Liver (tissue), 9 donors: ENCODE data around the gene MYBPC1. TPM values are rescaled to one million over a fixed set of nuclear protein-coding genes. Genes with fewer than 3 reads are reported as not detected.

Experiments
- DNase-seq: peaks from one replicate; pipeline ENCODE4 v3.0.0-alpha.2; 2017; ENCODE audit warnings: low spot score
- H3K27ac ChIP-seq, 2 donors: one replicate each; pipeline ENCODE4 v1.7.0; 2013; ENCODE audit warnings: inconsistent platforms in 2 of 2, low read length in 2 of 2, control low read depth in 1 of 2, low read depth in 1 of 2, mild to moderate bottlenecking in 1 of 2
- H3K27me3 ChIP-seq, 4 donors: one replicate each; pipeline versions ENCODE4 v1.6.1 to v1.7.0; 2013; ENCODE audit warnings: low read length in 3 of 4, inconsistent platforms in 1 of 4, mild to moderate bottlenecking in 1 of 4, moderate library complexity in 1 of 4; ENCODE audit not compliant: control insufficient read depth in 4 of 4, insufficient read depth in 4 of 4
- H3K36me3 ChIP-seq, 4 donors: one replicate each; pipeline versions ENCODE4 v1.6.1 to v1.7.0; 2013; ENCODE audit warnings: low read length in 3 of 4, mild to moderate bottlenecking in 3 of 4, low read depth in 1 of 4, moderate library complexity in 1 of 4; ENCODE audit not compliant: control insufficient read depth in 4 of 4, insufficient read depth in 3 of 4
- H3K4me1 ChIP-seq, 4 donors: one replicate each; pipeline versions ENCODE4 v1.6.1 to v1.7.0; 2013; ENCODE audit warnings: low read length in 3 of 4, mild to moderate bottlenecking in 3 of 4, moderate library complexity in 1 of 4; ENCODE audit not compliant: control insufficient read depth in 4 of 4, insufficient read depth in 4 of 4
- H3K4me3 ChIP-seq, 3 donors: one replicate each; pipeline versions ENCODE4 v1.6.1 to v1.7.0; 2013; ENCODE audit warnings: low read length in 3 of 3, control low read depth in 1 of 3, low read depth in 1 of 3, mild to moderate bottlenecking in 1 of 3
- H3K9ac ChIP-seq, 2 donors: one replicate each; pipeline ENCODE4 v1.7.0; 2013; ENCODE audit warnings: low read length in 2 of 2, mild to moderate bottlenecking in 2 of 2, moderate library complexity in 2 of 2, control low read depth in 1 of 2, low read depth in 1 of 2
- H3K9me3 ChIP-seq, 4 donors: one replicate each; pipeline versions ENCODE4 v1.6.1 to v1.7.0; 2013; ENCODE audit warnings: low read length in 3 of 4; ENCODE audit not compliant: control insufficient read depth in 4 of 4
- ATF3 ChIP-seq: IDR thresholded peaks from 2 replicates; pipeline ENCODE4 v1.6.1; 2016; ENCODE audit warnings: antibody characterized with exemption
- EGR1 ChIP-seq, 2 donors: IDR thresholded peaks; 2 replicates each; pipeline ENCODE4 v1.6.1; 2016 to 2018; ENCODE audit warnings: antibody characterized with exemption in 2 of 2, low read depth in 2 of 2
- HNF4A ChIP-seq, 2 donors: conservative IDR thresholded peaks; 2 replicates each; pipeline ENCODE4 v1.6.1; 2016; ENCODE audit warnings: antibody characterized with exemption in 2 of 2, mild to moderate bottlenecking in 2 of 2
- HNF4G ChIP-seq: IDR thresholded peaks from 2 replicates; pipeline ENCODE4 v1.6.1; 2016; ENCODE audit warnings: antibody characterized with exemption
- JUND ChIP-seq, 2 donors: IDR thresholded peaks; 2 replicates each; pipeline ENCODE4 v1.6.1; 2016; ENCODE audit warnings: antibody characterized with exemption in 2 of 2
- MAX ChIP-seq: IDR thresholded peaks from 2 replicates; pipeline ENCODE4 v1.6.1; 2016; ENCODE audit warnings: antibody characterized with exemption
- NR2F2 ChIP-seq: IDR thresholded peaks from 2 replicates; pipeline ENCODE4 v1.6.1; 2016; ENCODE audit warnings: antibody characterized with exemption
- RAD21 ChIP-seq, 2 donors: IDR thresholded peaks; 2 replicates each; pipeline ENCODE4 v1.6.1; 2016; ENCODE audit warnings: antibody characterized with exemption in 2 of 2, mild to moderate bottlenecking in 2 of 2
- RXRA ChIP-seq, 2 donors: IDR thresholded peaks; 2 replicates each; pipeline ENCODE4 v1.6.1; 2017 to 2018; ENCODE audit warnings: antibody characterized with exemption in 2 of 2, mild to moderate bottlenecking in 1 of 2
- TAF1 ChIP-seq: conservative IDR thresholded peaks from 2 replicates; pipeline ENCODE4 v1.6.1; 2016; ENCODE audit warnings: antibody characterized with exemption, mild to moderate bottlenecking
- YY1 ChIP-seq: IDR thresholded peaks from 2 replicates; pipeline ENCODE4 v1.6.1; 2016; ENCODE audit warnings: antibody characterized with exemption, mild to moderate bottlenecking
- ZBTB33 ChIP-seq: IDR thresholded peaks from 2 replicates; pipeline ENCODE4 v1.6.1; 2016; ENCODE audit warnings: antibody characterized with exemption
- WGBS: extraction: QIAGEN DNeasy Blood & Tissue Kit; methylation state at CpG from one replicate; pipeline ENCODE4 v1.1.7; 2013; 5-methylcytosine and 5-hydroxymethylcytosine counted together
- polyA plus RNA-seq, 2 donors: library from polyadenylated mRNA; stranded (reverse) in 1 of 2; unstranded in 1 of 2; fragments of 200-250 nt in 1 of 2; fragments of >200 nt in 1 of 2; fragmentation: Nextera tagmentation in 1 of 2; extraction: Ambion mirVana in 1 of 2; gene quantifications; one replicate each; pipeline versions ENCODE4 v1.2.1 to v1.2.3, GENCODE V29; 2013 to 2015
- total RNA-seq, 2 donors: library from RNA; depleted of rRNA; stranded (reverse); fragments of >200 nt; gene quantifications; one replicate each; pipeline ENCODE4 v1.2.3, GENCODE V29; 2014
- donor health status: healthy.
- donor health status: healthy.
- donor health status: healthy.
- donor health status: healthy.
- donor health status: healthy.

MYBPC1 gene
- total and polyA plus RNA-seq, 4 donors, result under 0.01 TPM; not detected in 3

- TF ChIP-seq ATF3 (no peak), YY1 (no peak), MAX (no peak), HNF4A (conservative IDR thresholded peaks at IDR 0.05) (no peak), RXRA (IDR thresholded peaks at IDR 0.05) (no peak), HNF4G (no peak), NR2F2 (no peak)
These were observed 68.5 kb downstream of the MYBPC1 start (continued) for GRCh38 chr12:101663298-101663697.

GRCh38 chr12:101664992-101665391 lies 70.2 kb downstream of the MYBPC1 start:
- Histone ChIP-seq H3K36me3 (no peaks in the 10 kb centered on the region), H3K27me3 (no peaks in the 10 kb centered on the region), H3K9ac (no peak overlapping the region), H3K27ac (no peak overlapping the region), H3K4me1 (peaks cover 0 to under 1% (median 0%) of the 10 kb centered on the region in 4 donors), H3K9me3 (no peaks in the 10 kb centered on the region), H3K4me3 (no peak overlapping the region)
- 83% methylated on average over 7 of the region's 7 CpGs for WGBS
- no peak for TF ChIP-seq ZBTB33
- no peak for DNase-seq

- Histone ChIP-seq H3K4me1 (peaks cover 0 to 6% (median 2%) of the 10 kb centered on the region in 4 donors), H3K9me3 (no peaks in the 10 kb centered on the region), H3K4me3 (no peak overlapping the region), H3K9ac (no peak overlapping the region), H3K36me3 (no peaks in the 10 kb centered on the region), H3K27me3 (no peaks in the 10 kb centered on the region), H3K27ac (no peak overlapping the region)
- no peak for DNase-seq
- TF ChIP-seq RAD21 (IDR thresholded peaks at IDR 0.05), result no peak
- no peak for TF ChIP-seq EGR1 (IDR thresholded peaks at IDR 0.05; ENCODE audit: low read depth in 2 of 2)
- no peak for TF ChIP-seq NR2F2
- TF ChIP-seq ZBTB33, result no peak
- no peak for TF ChIP-seq JUND (IDR thresholded peaks at IDR 0.05)
- TF ChIP-seq TAF1, result no peak
- WGBS, result 88% methylated on average over 7 of the region's 7 CpGs
These were observed 71.4 kb downstream of the MYBPC1 start for GRCh38 chr12:101666052-101666728.
